H1 (cell line): ENCODE data around the gene FUT2. TPM values are rescaled to one million over a fixed set of nuclear protein-coding genes. Genes with fewer than 3 reads are reported as not detected.

ENCODE experiments used
- CTCF ChIA-PET: fragments of 300-600 bp; sonication (Branson Sonifier 250); formaldehyde crosslinking; loops from one replicate; lab custom pipeline; 2021; ENCODE audit not compliant: partially characterized antibody; lab: Charles Lee
- POLR2A ChIA-PET: fragments of 300-600 bp; sonication (Branson Sonifier 250); formaldehyde crosslinking; loops from one replicate; lab custom pipeline; 2021; ENCODE audit warnings: inconsistent platforms; ENCODE audit not compliant: partially characterized antibody; lab: Charles Lee
- DNase-seq, 2 experiments: peaks; one replicate each; pipeline versions ENCODE4 v3.0.0 to v3.0.0-alpha.2; 2010 to 2022; ENCODE audit warnings: low spot score in 2 of 2, low read depth in 1 of 2, mixed read lengths in 1 of 2
- FAIRE-seq: peaks from 2 replicates; lab custom pipeline; 2011; peaks lifted over from hg19 to GRCh38; lab: Jason Lieb, UNC
- H2AFZ ChIP-seq: 2 replicates; pipeline ENCODE4 v1.8.1; 2012; ENCODE audit warnings: low read length, inconsistent platforms
- H2AK5ac ChIP-seq: 2 replicates; pipeline ENCODE4 v1.6.1; 2013; ENCODE audit warnings: low read depth, low read length
- H2BK120ac ChIP-seq: replicated peaks from 2 replicates; pipeline ENCODE3; 2013; ENCODE audit warnings: low read depth, low read length, inconsistent platforms
- H2BK12ac ChIP-seq: 2 replicates; pipeline ENCODE4 v1.6.1; 2013; ENCODE audit warnings: low read depth, low read length
- H2BK15ac ChIP-seq: 2 replicates; pipeline ENCODE4 v1.6.1; 2013; ENCODE audit warnings: low read length
- H2BK20ac ChIP-seq: 2 replicates; pipeline ENCODE4 v1.6.1; 2013; ENCODE audit warnings: low read length
- H2BK5ac ChIP-seq: 2 replicates; pipeline ENCODE4 v1.6.1; 2013; ENCODE audit warnings: low read depth, low read length
- H3K14ac ChIP-seq: 2 replicates; pipeline ENCODE4 v1.6.1; 2013; ENCODE audit warnings: inconsistent platforms; ENCODE audit not compliant: insufficient read length
- H3K18ac ChIP-seq: 2 replicates; pipeline ENCODE4 v1.6.1; 2013; ENCODE audit warnings: low read length; ENCODE audit errors: extremely low read depth
- H3K23ac ChIP-seq: 2 replicates; pipeline ENCODE4 v1.6.1; 2013; ENCODE audit warnings: inconsistent platforms; ENCODE audit not compliant: insufficient read length
- H3K23me2 ChIP-seq: 2 replicates; pipeline ENCODE4 v1.6.1; 2013; ENCODE audit warnings: low read depth, low read length
- H3K27ac ChIP-seq: 2 replicates; pipeline ENCODE4 v1.6.1; 2011; ENCODE audit warnings: low read depth, low read length, inconsistent platforms
- H3K27me3 ChIP-seq, 4 experiments: replicated peaks in 1 of 4; 1 replicate in 1 of 4; 2 replicates in 3 of 4; pipeline versions ENCODE4 v1.6.1 to v1.8.1; 2011 to 2013; ENCODE audit warnings: low read length in 3 of 4, mild to moderate bottlenecking in 3 of 4, inconsistent platforms in 2 of 4, mixed read lengths in 2 of 4, moderate library complexity in 1 of 4; ENCODE audit not compliant: control insufficient read depth in 3 of 4, insufficient read depth in 3 of 4; ENCODE audit errors: extremely low read depth in 1 of 4
- H3K36me3 ChIP-seq, 4 experiments: 2 replicates each; pipeline versions ENCODE4 v1.6.1 to v1.8.1; 2011 to 2013; ENCODE audit warnings: mild to moderate bottlenecking in 4 of 4, low read length in 3 of 4, moderate library complexity in 2 of 4, control low read depth in 1 of 4, inconsistent platforms in 1 of 4; ENCODE audit not compliant: insufficient read depth in 4 of 4, control insufficient read depth in 2 of 4
- H3K4ac ChIP-seq: replicated peaks from 2 replicates; pipeline ENCODE3; 2013; ENCODE audit warnings: low read length, low read depth, mixed read lengths, inconsistent platforms; ENCODE audit not compliant: insufficient read length
- H3K4me1 ChIP-seq, 4 experiments: replicated peaks in 1 of 4; 1 replicate in 1 of 4; 2 replicates in 3 of 4; pipeline versions ENCODE4 v1.6.1 to v1.8.1; 2011 to 2013; ENCODE audit warnings: low read length in 3 of 4, inconsistent platforms in 2 of 4, mixed read lengths in 1 of 4; ENCODE audit not compliant: insufficient read depth in 4 of 4, control insufficient read depth in 3 of 4
- H3K4me2 ChIP-seq, 2 experiments: 2 replicates each; pipeline versions ENCODE4 v1.6.1 to v1.8.1; 2011 to 2013; ENCODE audit warnings: low read depth in 2 of 2, low read length in 2 of 2, control low read depth in 1 of 2, inconsistent platforms in 1 of 2, mild to moderate bottlenecking in 1 of 2; ENCODE audit not compliant: insufficient read depth in 1 of 2
- H3K4me3 ChIP-seq, 4 experiments: fragments of 200-600, 300-600 bp in 1 of 4; sonication (generic), shearing (Covaris generic), sonication (Bioruptor Twin) in 1 of 4; 2 replicates each; pipeline versions ENCODE4 v1.5.1 to v1.8.1; 2011 to 2016; ENCODE audit warnings: low read length in 4 of 4, low read depth in 3 of 4, control low read depth in 2 of 4, inconsistent platforms in 2 of 4, mild to moderate bottlenecking in 2 of 4, mixed read lengths in 1 of 4, moderate library complexity in 1 of 4; ENCODE audit not compliant: insufficient read depth in 2 of 4; ENCODE audit errors: extremely low read depth in 1 of 4
- H3K56ac ChIP-seq: replicated peaks from 2 replicates; pipeline ENCODE3; 2013; ENCODE audit warnings: low read depth, mild to moderate bottlenecking, mixed read lengths, low read length, inconsistent platforms; ENCODE audit not compliant: insufficient read length
- H3K79me1 ChIP-seq: 2 replicates; pipeline ENCODE4 v1.6.1; 2013; ENCODE audit warnings: low read depth, low read length, control low read depth
- H3K79me2 ChIP-seq, 2 experiments: 2 replicates each; pipeline versions ENCODE4 v1.6.1 to v1.8.1; 2012 to 2013; ENCODE audit warnings: low read length in 2 of 2, mild to moderate bottlenecking in 2 of 2, inconsistent platforms in 1 of 2; ENCODE audit not compliant: insufficient read depth in 2 of 2, control insufficient read depth in 1 of 2
- H3K9ac ChIP-seq, 4 experiments: replicated peaks in 1 of 4; 1 replicate in 1 of 4; 2 replicates in 3 of 4; pipeline versions ENCODE4 v1.6.1 to v1.8.1; 2011 to 2013; ENCODE audit warnings: low read depth in 3 of 4, low read length in 3 of 4, control low read depth in 2 of 4, mild to moderate bottlenecking in 2 of 4, moderate library complexity in 2 of 4, inconsistent platforms in 1 of 4; ENCODE audit errors: extremely low read depth in 1 of 4
- H3K9me3 ChIP-seq, 2 experiments: 2 replicates each; pipeline versions ENCODE4 v1.6.1 to v1.8.1; 2012 to 2013; ENCODE audit warnings: mild to moderate bottlenecking in 2 of 2, moderate library complexity in 2 of 2, control low read depth in 1 of 2, inconsistent platforms in 1 of 2, low read depth in 1 of 2, low read length in 1 of 2, mixed read lengths in 1 of 2; ENCODE audit not compliant: insufficient read depth in 2 of 2
- H4K20me1 ChIP-seq, 2 experiments: replicated peaks in 1 of 2; 2 replicates each; pipeline versions ENCODE3 to v1.8.1; 2011 to 2013; ENCODE audit warnings: inconsistent platforms in 2 of 2, low read length in 2 of 2, mild to moderate bottlenecking in 1 of 2; ENCODE audit not compliant: insufficient read depth in 2 of 2, control insufficient read depth in 1 of 2
- H4K5ac ChIP-seq: 2 replicates; pipeline ENCODE4 v1.6.1; 2013; ENCODE audit warnings: low read length, low read depth, mixed read lengths, inconsistent platforms; ENCODE audit not compliant: insufficient read length
- H4K8ac ChIP-seq: 2 replicates; pipeline ENCODE4 v1.8.0; 2013; ENCODE audit warnings: mild to moderate bottlenecking, moderate library complexity, low read length, inconsistent platforms; ENCODE audit not compliant: insufficient read depth; ENCODE audit errors: extremely low read depth
- H4K91ac ChIP-seq: replicated peaks from 2 replicates; pipeline ENCODE3; 2013; ENCODE audit warnings: low read length, mixed read lengths, inconsistent platforms; ENCODE audit not compliant: insufficient read length
- CREB1 ChIP-seq: IDR thresholded peaks from 2 replicates; pipeline ENCODE4 v1.6.1; 2012; ENCODE audit warnings: inconsistent platforms
- EZH2 ChIP-seq: fragments of 200-600 bp; sonication (generic); IDR thresholded peaks from 2 replicates; pipeline ENCODE4 v1.7.1; 2012; ENCODE audit warnings: low read depth, mild to moderate bottlenecking, moderate library complexity, low read length, inconsistent platforms; ENCODE audit not compliant: severe bottlenecking
- MAX ChIP-seq: IDR thresholded peaks from 2 replicates; pipeline ENCODE4 v1.6.1; 2012; ENCODE audit warnings: inconsistent platforms
- RFX5 ChIP-seq: IDR thresholded peaks from 2 replicates; pipeline ENCODE4 v1.6.1; 2011; ENCODE audit warnings: low read depth, low read length, improper control_type of control experiment, borderline replicate concordance
- WGBS, 2 experiments: shearing (Covaris generic) in 1 of 2; methylation state at CpG; one replicate each; pipeline versions ENCODE4 v1.1.6 to v1.1.7; 2013 to 2015; ENCODE audit warnings: low lambda C conversion rate in 2 of 2, mixed read lengths in 2 of 2, inconsistent platforms in 1 of 2, low coverage in 1 of 2, missing lambda C conversion rate in 1 of 2; ENCODE audit not compliant: insufficient replicate concordance in 2 of 2, insufficient coverage in 1 of 2, insufficient read length in 1 of 2; ENCODE audit errors: extremely low coverage in 1 of 2, missing lambda C conversion rate in 1 of 2; 5-methylcytosine and 5-hydroxymethylcytosine counted together
- polyA plus RNA-seq, 7 experiments: library from polyadenylated mRNA; depleted of rRNA in 3 of 7; stranded (reverse) in 5 of 7; unstranded in 2 of 7; fragments of >200 nt in 5 of 7; fragments of 200-250 nt in 2 of 7; gene quantifications; 1 replicate in 5 of 7; 2 replicates in 1 of 7; 4 replicates in 1 of 7; pipeline versions ENCODE4 v1.2.1 to v1.2.3, GENCODE V29; 2011 to 2013; ENCODE audit warnings: missing spikeins in 2 of 7, mixed read lengths in 2 of 7
- total RNA-seq: library from RNA; stranded (reverse); fragmentation: NEBNext Ultra II Directional; extraction: Animal tissue kit (Norgen Biotek cat#: 25700); gene quantifications from 2 replicates; pipeline ENCODE4 v1.2.1, GENCODE V29; 2021

Gene FUT2
- total and polyA plus RNA-seq, 2 of the 8 experiments (the other 6 are each of a cell fraction or from before 2014, with no cell fraction given) = 5.0 to 5.6 TPM

DNA sequence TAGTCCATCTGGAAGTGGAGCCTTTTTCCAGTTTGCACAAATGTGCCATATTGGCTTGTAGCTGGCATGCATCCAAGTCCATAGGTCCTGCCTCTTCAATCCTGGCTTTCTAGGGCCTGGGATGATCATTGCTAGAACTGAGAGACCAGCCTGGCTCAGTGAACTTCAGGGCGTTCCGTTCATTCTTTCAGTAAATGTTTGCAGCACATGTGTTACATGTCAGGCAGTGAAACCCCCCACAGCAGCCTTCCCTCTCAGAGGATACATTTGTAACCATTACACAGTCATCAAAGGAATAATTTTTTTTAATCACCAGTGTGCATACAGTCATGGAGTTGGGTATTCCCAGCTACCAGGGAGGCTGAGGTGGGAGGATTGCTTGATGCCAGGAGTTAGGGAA lies 9.7 kb downstream of the FUT2 start:
- Histone ChIP-seq H4K5ac (no peak overlapping the region), H3K4me1 (peaks cover 0 to 3% (median 0%) of the 10 kb centered on the region in 4 experiments; a peak in 1 of 7 replicates), H2BK15ac (no peak overlapping the region), H3K36me3 (peaks cover 0 to 8% (median 3%) of the 10 kb centered on the region in 4 experiments; a peak in 4 of 8 replicates), H3K23me2 (peaks cover 2% of the 10 kb centered on the region; the same call in 1 of the 2 replicates), H3K23ac (no peak overlapping the region), H2BK5ac (no peak overlapping the region), H3K9me3 (peaks cover 0 to 4% of the 10 kb centered on the region in 2 experiments; a peak in 1 of 4 replicates), H4K91ac (no peak overlapping the region), H2BK12ac (no peak overlapping the region), H3K4me2 (no peak overlapping the region), H3K9ac (no peak overlapping the region), H3K14ac (no peak overlapping the region), H3K27me3 (no peaks in the 10 kb centered on the region), H3K18ac (no peak overlapping the region), H2AFZ (no peak overlapping the region), H3K56ac (no peak overlapping the region), H2BK20ac (no peak overlapping the region), H3K27ac (no peak overlapping the region), H2BK120ac (no peak overlapping the region), H4K20me1 (peaks cover 0 to 2% of the 10 kb centered on the region in 2 experiments), H3K79me2 (no peaks in the 10 kb centered on the region), H4K8ac (no peak overlapping the region), H3K4ac (no peak overlapping the region), H3K79me1 (no peaks in the 10 kb centered on the region), H3K4me3 (no peak overlapping the region), H2AK5ac (no peak overlapping the region)
- ChIA-PET POLR2A (interaction anchor here (2.0 to 3.6 kb wide), 2 partner anchors 9 to 59 kb away, joined by 4 to 10 read pairs; partner anchors contain the start of genes CA11 and FUT2), CTCF (interaction anchor here (0.6 to 9.4 kb wide), 3 partner anchors 7 to 52 kb away, joined by 3 to 42 read pairs (median 3); no protein-coding TSS in a partner anchor)
- no peak for FAIRE-seq
- no peak for DNase-seq
- TF ChIP-seq MAX (no peak), RFX5 (no peak), EZH2 (no peak), CREB1 (no peak)
- 41% methylated on average over 2 of the region's 2 CpGs; no CpG with 5 or more reads in 1 of the 2 experiments for WGBS, 2 experiments
